Psoas muscle (tissue), 8 donors: ENCODE measurements around the gene CADM1. TPM values are rescaled to one million over a fixed set of nuclear protein-coding genes. Genes with fewer than 3 reads are reported as not detected.

Source experiments
- ATAC-seq, 4 donors: fragments of 200-7000 bp; cut with Tn5 transposase; one replicate each; pipeline ENCODE4 v1.9.1; 2020; ENCODE audit warnings: moderate library complexity in 3 of 4, mild to moderate bottlenecking in 2 of 4
- DNase-seq, 2 donors: peaks; one replicate each; pipeline ENCODE4 v3.0.0-alpha.2; 2020
- H3K27ac ChIP-seq: fragments of 200-600 bp; one replicate; pipeline ENCODE4 v1.8.0; 2022
- H3K27me3 ChIP-seq, 3 donors: fragments of 200-600 bp in 1 of 3; one replicate each; pipeline versions ENCODE4 v1.6.1 to v1.8.0; 2013 to 2022; ENCODE audit warnings: low read length in 2 of 3, mild to moderate bottlenecking in 2 of 3, moderate library complexity in 1 of 3; ENCODE audit not compliant: insufficient read depth in 3 of 3
- H3K36me3 ChIP-seq, 2 donors: fragments of 200-600 bp in 1 of 2; one replicate each; pipeline versions ENCODE4 v1.6.1 to v1.8.0; 2013 to 2022; ENCODE audit warnings: low read depth in 1 of 2, mild to moderate bottlenecking in 1 of 2, moderate library complexity in 1 of 2; ENCODE audit not compliant: insufficient read depth in 1 of 2
- H3K4me1 ChIP-seq: fragments of 200-600 bp; one replicate; pipeline ENCODE4 v1.8.0; 2022
- H3K4me3 ChIP-seq: fragments of 200-600 bp; one replicate; pipeline ENCODE4 v1.8.0; 2022; ENCODE audit warnings: mild to moderate bottlenecking
- H3K9me3 ChIP-seq: fragments of 200-600 bp; one replicate; pipeline ENCODE4 v1.8.0; 2022
- WGBS, 3 donors: extraction: QIAGEN DNeasy Blood & Tissue Kit; methylation state at CpG; one replicate each; pipeline versions ENCODE4 v1.1.6 to v1.1.7; 2013; 5-methylcytosine and 5-hydroxymethylcytosine counted together
- intact Hi-C, 2 donors: fragments of 100-400 bp; cut with DNase I; formaldehyde crosslinking; loops; one replicate each; pipeline versions ENCODE4 v1.11.0 to v1.14.2; 2022
- polyA plus RNA-seq, 3 donors: library from polyadenylated mRNA; stranded (reverse); fragments of 200-250 nt; gene quantifications; one replicate each; pipeline ENCODE4 v1.2.3, GENCODE V29; 2013
- total RNA-seq, 4 donors: library from RNA; stranded (reverse); fragmentation: NEBNext Ultra II Directional in 2 of 4; extraction: Animal tissue kit (Norgen Biotek cat#: 25700) in 2 of 4; gene quantifications; one replicate each; pipeline versions ENCODE4 v1.2.1 to v1.2.4, GENCODE V29; 2021 to 2023
- TF ChIP-seq, protein P1 (sequence below): fragments of 200-600 bp; IDR thresholded peaks from one replicate; pipeline ENCODE4 v1.8.0; 2022; ENCODE audit warnings: antibody characterized with exemption
- donor health status: healthy with polysubstance abuse.
- donor health status: DM: no; HTN: no; CAD: no; lungs with moderate emphysema.
- donor health status: Bipolar disorder and iron deficiency.
- donor health status: healthy.
- donor health status: DM: yes; HTN: yes; CAD: no.
- donor health status: DM: no; HTN: no; CAD: no.
- donor health status: DM: no; HTN: no; CAD: no.
- donor health status: DM: yes; HTN: yes; CAD: no.

Gene CADM1
- total and polyA plus RNA-seq, 7 donors, result 3.1 to 12.4 (median 9.5) TPM

DNA sequence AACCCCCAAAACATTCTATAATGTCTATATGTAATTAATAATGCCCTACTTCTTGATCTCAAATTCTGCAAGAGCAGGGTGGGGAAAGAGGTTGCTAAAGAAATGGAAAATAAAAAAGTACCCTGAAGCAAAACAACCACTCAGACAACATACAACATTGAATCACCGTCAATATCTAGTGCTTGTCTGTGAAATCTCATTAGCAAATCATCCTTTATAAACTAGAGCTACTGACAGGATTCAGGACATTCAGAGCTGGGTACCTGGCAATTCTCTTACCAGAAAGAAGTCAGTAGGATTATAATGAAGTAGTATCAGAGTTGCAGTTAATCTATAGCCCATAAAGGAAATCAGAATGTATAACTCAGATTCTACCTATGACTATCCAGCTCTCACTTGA lies 143.2 kb downstream of the CADM1 start:
- TF ChIP-seq, protein P1, sequence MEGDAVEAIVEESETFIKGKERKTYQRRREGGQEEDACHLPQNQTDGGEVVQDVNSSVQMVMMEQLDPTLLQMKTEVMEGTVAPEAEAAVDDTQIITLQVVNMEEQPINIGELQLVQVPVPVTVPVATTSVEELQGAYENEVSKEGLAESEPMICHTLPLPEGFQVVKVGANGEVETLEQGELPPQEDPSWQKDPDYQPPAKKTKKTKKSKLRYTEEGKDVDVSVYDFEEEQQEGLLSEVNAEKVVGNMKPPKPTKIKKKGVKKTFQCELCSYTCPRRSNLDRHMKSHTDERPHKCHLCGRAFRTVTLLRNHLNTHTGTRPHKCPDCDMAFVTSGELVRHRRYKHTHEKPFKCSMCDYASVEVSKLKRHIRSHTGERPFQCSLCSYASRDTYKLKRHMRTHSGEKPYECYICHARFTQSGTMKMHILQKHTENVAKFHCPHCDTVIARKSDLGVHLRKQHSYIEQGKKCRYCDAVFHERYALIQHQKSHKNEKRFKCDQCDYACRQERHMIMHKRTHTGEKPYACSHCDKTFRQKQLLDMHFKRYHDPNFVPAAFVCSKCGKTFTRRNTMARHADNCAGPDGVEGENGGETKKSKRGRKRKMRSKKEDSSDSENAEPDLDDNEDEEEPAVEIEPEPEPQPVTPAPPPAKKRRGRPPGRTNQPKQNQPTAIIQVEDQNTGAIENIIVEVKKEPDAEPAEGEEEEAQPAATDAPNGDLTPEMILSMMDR, result no peak
- 90 to 92% (median 91%) methylated on average over 1 of the region's 1 CpG for WGBS, 3 donors
- Histone ChIP-seq H3K36me3 (no peaks in the 10 kb centered on the region), H3K27ac (no peak overlapping the region), H3K27me3 (no peaks in the 10 kb centered on the region), H3K9me3 (no peaks in the 10 kb centered on the region), H3K4me1 (peaks cover 6% of the 10 kb centered on the region), H3K4me3 (no peak overlapping the region)
- DNase-seq (no peak), ATAC-seq (no peak)
- intact Hi-C loops, result no loop called here

DNA sequence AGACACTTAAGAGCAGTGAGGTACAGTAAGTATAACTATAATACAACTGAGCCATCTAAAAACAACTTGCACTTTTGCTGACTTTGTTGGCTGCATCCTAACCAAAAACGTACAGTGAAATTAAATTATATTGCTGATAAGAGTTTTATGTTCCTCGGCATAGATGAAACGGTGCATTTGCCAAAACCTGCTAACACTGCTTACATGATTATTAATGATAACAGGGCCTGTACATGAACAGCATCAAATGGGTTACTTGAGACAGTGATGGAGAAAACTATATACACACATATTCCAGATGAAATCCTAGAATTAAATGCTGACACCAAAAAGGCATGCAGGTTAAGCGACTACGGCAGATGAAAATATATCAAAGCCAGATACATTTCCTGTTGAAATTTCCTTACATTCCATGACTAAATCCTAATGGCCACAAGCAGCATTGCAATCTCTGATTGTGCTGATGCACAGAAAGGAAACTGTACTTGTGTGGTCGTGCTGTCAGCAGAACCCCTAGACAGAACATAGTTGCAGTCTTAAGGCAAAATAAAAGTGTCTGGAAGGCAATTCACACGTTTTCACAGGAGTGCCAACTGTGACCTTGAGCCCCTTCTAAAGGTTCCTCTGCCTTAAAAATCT lies 143.9 kb downstream of the CADM1 start:
- no peak overlapping the region for H3K4me3 ChIP-seq
- no peaks in the 10 kb centered on the region for H3K27me3 ChIP-seq
- ATAC-seq, result no peak
- TF ChIP-seq, protein P1, result no peak
- peaks cover 6% of the 10 kb centered on the region for H3K4me1 ChIP-seq
- intact Hi-C loops, result no loop called here
- WGBS, 3 donors, result 67 to 75% (median 74%) methylated on average over 7 of the region's 7 CpGs
- no peaks in the 10 kb centered on the region for H3K9me3 ChIP-seq
- no peak overlapping the region for H3K27ac ChIP-seq
- H3K36me3 ChIP-seq, result no peaks in the 10 kb centered on the region
- DNase-seq, result no peak

DNA sequence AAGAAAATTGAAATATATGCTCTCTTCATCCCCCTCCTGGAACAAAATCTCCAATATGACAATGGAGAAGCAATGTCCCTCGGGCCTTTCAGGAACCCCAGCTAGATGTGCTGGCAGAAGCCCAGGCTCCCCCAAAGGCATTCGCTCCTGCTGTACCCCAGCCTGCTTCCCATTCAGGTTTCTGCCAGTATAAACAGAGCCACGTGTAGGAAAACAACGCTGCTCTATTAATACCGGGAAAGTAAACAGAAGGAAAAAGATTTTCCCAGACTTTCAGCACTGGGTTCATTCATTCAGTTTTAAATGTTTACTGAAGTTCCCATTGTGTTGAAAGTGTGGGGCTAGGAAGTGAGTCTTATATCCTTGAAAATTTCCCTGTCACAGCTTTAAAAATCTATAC lies 147.1 kb downstream of the CADM1 start:
- intact Hi-C loops, result no loop called here
- TF ChIP-seq, protein P1, result no peak
- DNase-seq, result no peak
- no peak for ATAC-seq
- no peaks in the 10 kb centered on the region for H3K4me1 ChIP-seq
- no peaks in the 10 kb centered on the region for H3K9me3 ChIP-seq
- no peaks in the 10 kb centered on the region for H3K27me3 ChIP-seq
- H3K4me3 ChIP-seq, result no peak overlapping the region
- no peaks in the 10 kb centered on the region for H3K36me3 ChIP-seq
- H3K27ac ChIP-seq, result no peak overlapping the region
- WGBS, 3 donors, result 37 to 48% (median 41%) methylated on average over 5 of the region's 5 CpGs

- Histone ChIP-seq H3K36me3 (no peaks in the 10 kb centered on the region), H3K27ac (no peak overlapping the region), H3K4me1 (no peaks in the 10 kb centered on the region), H3K9me3 (no peaks in the 10 kb centered on the region), H3K27me3 (peaks cover 0 to 2% (median 0%) of the 10 kb centered on the region in 3 donors), H3K4me3 (no peak overlapping the region)
- DNase-seq, result no peak
- TF ChIP-seq, protein P1, result no peak
- intact Hi-C loops, result no loop called here
- ATAC-seq, result no peak
- WGBS, 3 donors, result 85 to 91% (median 88%) methylated on average over 6 of the region's 6 CpGs
Observed at GRCh38 chr11:115352805-115353485, 151.3 kb downstream of the CADM1 start.
